OCI-LY3 (cell line): ENCODE data around the gene TUBB.

Experiments
- CTCF ChIP-seq: fragments of 200-600, 300-600 bp; sonication (generic); IDR thresholded peaks from 2 replicates; pipeline ENCODE4 v1.5.1; 2014; ENCODE audit warnings: antibody characterized with exemption, low read length, low read depth
- EZH2phosphoT487 ChIP-seq: fragments of 200-600 bp; shearing (Covaris generic); IDR thresholded peaks from 2 replicates; pipeline ENCODE4 v1.6.1; 2018; ENCODE audit warnings: antibody characterized with exemption, mixed run types, low read depth

- TF ChIP-seq CTCF (peak; percentile 64), EZH2phosphoT487 (no peak)
These were observed 10.7 kb downstream of the TUBB start for GRCh38 chr6:30730601-30731435.
